Renal cortex interstitium (tissue), 11 donors: Measurements from ENCODE around the gene KRTAP2-2. TPM values are rescaled to one million over a fixed set of nuclear protein-coding genes. Genes with fewer than 3 reads are reported as not detected.
"Not testable (repeated sequence)": the region's sequence is repeated elsewhere in the genome, so short reads cannot be mapped to it uniquely, and the experiment has no call there.

Experiments used
- DNase-seq, 11 donors: peaks; one replicate each; pipeline ENCODE4 v3.0.0-alpha.2; 2013; ENCODE audit warnings: low read depth in 9 of 11, low spot score in 4 of 11; ENCODE audit errors: extremely low read depth in 1 of 11
- polyA plus RNA-seq, 3 donors: library from polyadenylated mRNA; unstranded; fragments of 120-200 nt; gene quantifications; one replicate each; pipeline ENCODE4 v1.2.1, GENCODE V29; 2013; ENCODE audit not compliant: insufficient read length in 3 of 3

Gene KRTAP2-2
- polyA plus RNA-seq, 3 donors: not detected

DNA sequence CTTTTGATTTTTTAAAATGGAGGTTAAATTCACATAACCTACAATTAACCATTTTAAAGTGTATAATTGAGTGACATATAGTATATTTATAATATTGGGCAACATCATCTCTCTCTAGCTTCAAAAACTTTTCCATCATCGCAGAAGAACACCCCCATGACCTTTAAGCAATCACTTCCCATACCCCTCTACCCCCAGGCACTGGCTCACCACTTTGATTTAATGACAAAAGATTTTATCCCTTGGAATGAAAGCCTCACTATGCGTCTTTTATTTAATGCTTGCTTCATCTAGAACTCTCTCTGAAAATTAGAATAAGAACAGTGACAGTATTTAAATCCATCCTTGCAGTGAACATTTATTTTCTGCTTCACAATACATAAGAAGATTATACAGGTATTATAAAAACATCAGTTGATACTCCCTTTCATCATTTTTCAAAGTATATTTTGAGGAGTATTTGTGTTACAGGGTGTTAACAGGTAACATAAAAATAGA is 17.1 kb downstream of the KRTAP2-2 start:
- DNase-seq: no peak

- DNase-seq: not testable (repeated sequence)
Measured at GRCh38 chr17:41034346-41034935, 20.6 kb downstream of the KRTAP2-2 start, which contains the start of gene KRTAP1-3. TSS of gene KRTAP1-3 (minus strand) at chr17:41034874. CDS start at chr17:41034821, 53 bp downstream.

- DNase-seq: no peak
Measured at GRCh38 chr17:41029633-41030245, 25.3 kb downstream of the KRTAP2-2 start, which contains the start of gene KRTAP1-4. TSS of gene KRTAP1-4 (minus strand) at chr17:41030195. CDS start at chr17:41030078, 117 bp downstream.

DNA sequence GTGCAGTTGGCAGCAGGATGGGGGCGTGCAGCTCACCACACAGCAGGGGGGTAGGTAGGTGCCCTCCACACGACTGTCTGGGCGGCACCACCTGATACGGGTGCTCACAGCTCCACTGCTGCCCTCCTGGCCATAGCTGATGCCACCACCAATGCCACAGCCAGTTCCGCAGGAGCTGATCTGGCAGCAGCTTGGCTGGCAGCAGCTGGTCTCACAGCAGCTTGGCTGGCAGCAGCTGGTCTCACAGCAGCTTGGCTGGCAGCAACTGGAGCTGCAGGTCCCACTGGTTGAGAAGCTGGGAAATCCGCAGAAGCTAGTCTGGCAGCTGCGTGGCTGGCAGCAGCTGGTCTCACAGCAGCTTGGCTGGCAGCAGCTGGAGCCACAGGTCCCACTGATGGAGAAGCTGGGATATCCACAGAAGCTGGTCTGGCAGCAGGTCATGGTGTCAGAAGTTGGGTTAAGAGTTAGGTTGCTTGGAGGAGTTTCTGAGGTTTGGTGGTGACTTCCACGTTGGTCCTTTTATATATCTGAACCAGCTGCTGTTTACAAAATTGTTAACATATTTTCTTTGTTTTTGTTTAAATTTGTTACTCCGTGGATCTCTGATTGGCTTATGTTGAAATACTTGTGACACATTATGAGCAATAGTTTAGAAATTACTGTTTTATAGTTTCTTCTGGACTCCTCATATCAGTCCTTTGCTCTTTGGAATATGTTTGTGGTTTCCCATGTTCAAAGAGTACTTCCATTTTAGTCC is 28.1 kb downstream of the KRTAP2-2 start, which contains the start of gene KRTAP1-5:
KRTAP1-5 (minus strand) TSS at position 494 of the 757 bp plus-strand sequence; CDS start at position 441, 53 bp downstream.
- DNase-seq: no peak

GRCh38 chr17:41024697-41025096 is 30.3 kb downstream of the KRTAP2-2 start:
- DNase-seq: no peak

DNA sequence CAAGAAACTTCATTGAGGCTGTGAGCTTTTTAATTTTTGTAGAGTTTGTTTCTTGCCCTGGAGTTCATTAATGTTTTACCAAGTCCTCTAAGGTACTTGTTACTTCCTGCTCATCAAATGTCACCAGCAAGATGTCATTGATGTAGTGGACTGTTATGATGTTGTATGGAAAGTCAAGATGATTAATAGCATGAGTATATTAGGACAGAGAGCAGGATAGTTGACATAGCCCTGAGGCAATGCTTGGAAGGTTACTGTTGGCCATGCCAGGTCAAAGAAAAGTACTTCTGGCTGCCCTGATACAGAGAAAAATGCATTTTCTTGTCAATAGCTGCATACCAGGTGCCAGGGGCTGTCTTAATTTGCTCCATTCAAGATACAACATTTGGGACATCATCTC is 34.7 kb downstream of the KRTAP2-2 start:
- no peak for DNase-seq

DNA sequence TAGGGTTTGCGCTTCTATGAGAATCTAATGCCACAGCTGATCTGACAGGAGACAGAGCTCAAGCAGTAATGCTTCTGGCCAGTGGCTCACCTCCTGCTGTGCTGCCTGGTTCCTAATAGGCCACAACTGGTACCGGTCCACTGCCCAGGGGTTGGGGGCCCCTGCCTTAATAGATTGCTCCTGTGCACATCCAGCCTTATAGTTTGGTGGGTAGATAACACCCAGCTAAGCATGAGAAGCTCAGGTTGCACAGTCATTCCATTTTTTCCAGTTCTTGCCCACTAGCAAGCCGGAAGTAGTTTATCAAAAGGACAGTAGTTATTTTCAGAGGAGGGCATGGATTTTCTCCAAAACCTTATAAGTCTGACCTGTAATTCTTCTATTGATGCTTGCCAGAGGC is 35.6 kb downstream of the KRTAP2-2 start:
- no peak for DNase-seq

- no peak for DNase-seq
Measured at GRCh38 chr17:41018541-41018940, 36.5 kb downstream of the KRTAP2-2 start.

DNA sequence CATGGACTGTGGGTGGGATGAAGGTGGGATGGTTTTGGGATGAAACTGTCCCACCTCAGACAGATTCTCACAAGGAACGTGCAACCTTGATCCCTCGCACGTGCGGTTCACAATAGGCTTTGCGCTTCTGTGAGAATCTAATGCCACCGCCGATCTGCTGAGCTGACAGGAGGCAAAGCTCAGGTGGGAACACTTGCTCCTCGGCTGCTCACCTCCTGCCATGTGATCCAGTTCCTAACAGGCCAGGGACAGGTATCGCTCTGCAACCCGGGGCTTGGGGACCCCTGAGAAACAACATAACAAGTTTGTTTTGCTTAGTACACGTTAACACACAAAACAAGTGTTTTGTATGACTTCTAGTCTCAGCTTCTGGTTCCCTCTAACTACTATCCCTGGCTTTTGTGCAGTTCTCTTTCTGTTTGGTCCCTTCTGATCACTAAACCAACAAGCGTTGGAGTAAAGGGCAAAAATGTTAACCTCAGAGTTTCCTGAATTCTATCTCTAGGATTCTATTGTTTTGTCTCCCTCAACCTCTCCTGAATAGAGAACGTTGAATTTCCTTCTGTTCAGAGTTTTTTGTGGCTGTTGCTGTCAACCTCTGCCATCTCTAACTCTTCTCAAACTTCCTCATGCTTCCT is 38.3 kb downstream of the KRTAP2-2 start:
- DNase-seq: no peak

- DNase-seq: no peak
Measured at GRCh38 chr17:41015454-41015853, 39.6 kb downstream of the KRTAP2-2 start.

DNA sequence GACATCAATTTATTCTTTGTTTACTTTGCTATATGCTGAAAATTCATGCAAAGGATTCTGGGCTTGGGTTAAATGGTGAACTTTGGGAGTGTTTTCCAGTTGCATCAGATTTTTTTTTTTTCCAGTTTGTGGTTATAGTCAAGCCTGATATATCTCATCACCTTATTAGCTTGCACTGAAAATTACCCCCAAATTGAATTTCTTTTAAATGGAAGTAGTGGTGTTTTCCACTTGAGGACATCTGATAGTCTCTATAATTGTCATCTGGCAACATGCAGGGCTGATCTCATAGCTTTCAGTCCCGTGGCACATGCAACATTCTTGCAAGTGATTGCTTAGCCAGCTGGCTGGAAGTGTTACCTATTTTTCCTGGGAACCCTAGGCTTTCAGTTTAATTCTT is 41.4 kb downstream of the KRTAP2-2 start:
- no peak for DNase-seq

- DNase-seq: no peak
Measured at GRCh38 chr17:41013181-41013580, 41.8 kb downstream of the KRTAP2-2 start.

GRCh38 chr17:41012326-41013120 is 42.5 kb downstream of the KRTAP2-2 start:
- DNase-seq: no peak

- no peak for DNase-seq
Measured at GRCh38 chr17:41010441-41010840, 44.6 kb downstream of the KRTAP2-2 start.

DNA sequence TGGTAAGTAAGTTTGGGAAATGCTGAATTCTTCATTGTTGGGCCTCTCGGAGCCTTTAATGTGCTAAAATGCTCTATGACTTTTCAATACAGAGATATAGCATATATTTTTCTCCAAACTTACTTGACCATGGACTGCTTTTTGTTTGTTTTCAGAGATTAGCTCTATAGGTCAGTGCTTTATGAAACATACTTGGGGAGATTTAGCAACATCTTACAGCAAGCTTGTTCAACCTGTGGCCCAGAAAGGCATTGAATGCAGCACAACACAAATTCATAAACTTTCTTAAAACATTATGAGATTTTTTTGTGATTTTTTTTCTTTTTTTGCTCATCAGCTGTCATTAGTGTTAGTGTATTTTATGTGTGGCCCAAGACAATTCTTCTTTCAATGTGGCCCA is 45.1 kb downstream of the KRTAP2-2 start:
- no peak for DNase-seq

DNA sequence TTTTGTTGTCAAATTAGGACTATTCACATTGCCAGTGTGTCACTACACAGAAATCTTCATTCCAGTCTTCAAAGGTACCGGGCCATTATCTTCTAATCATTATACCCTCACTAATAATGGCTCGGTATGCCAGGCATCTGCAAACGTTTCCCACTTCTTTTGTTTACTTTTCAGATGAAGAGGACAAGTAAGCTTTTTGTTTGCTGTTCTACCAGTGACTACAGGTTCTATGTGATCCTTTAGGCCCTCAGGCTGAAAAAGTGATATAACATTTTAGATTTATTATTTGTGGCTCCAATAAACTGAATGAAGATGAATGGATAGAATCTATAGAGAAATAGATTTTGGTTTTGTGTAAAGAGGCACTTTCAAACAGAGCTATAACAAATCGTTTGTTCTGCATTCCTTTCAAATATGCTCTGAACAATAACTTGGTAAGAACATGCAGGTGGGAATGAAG is 45.7 kb downstream of the KRTAP2-2 start:
- no peak for DNase-seq

DNA sequence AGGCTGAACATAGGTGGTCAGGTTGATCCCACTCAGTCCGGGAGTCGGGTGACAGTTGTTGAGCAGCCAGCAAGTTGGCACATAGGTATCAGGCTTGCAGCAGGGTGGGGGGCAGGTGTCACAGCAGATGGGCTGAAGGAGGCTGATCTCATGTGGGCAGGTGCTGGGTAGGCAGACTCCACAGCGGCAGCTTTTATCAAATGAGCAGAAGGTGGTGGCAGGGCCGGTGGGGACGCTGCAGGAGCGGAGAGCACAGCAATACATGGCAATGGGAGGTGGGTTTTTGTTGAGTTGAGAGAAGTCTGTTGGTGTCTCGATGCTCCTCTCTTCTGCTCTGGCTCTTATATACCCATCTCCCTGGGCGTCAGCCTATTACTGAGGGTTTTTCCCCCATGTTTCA is 46.2 kb downstream of the KRTAP2-2 start, which contains the start of gene KRTAP3-1:
KRTAP3-1 (minus strand) TSS at position 318 of the 400 bp plus-strand sequence; CDS start at position 264, 54 bp downstream.
- no peak for DNase-seq
